Measurements from ENCODE around the gene CD34. TPM values are rescaled to one million over a fixed set of nuclear protein-coding genes. Genes with fewer than 3 reads are reported as not detected.

CD34 gene
- total RNA-seq (2014; rRNA removed; shearing (Covaris generic)), result 0.11 and 0.44 TPM in 2 replicates

GRCh38 chr1:207910591-207911354, at the start of gene CD34:
Gene CD34, minus strand, starts transcription at chr1:207911125. Its CDS starts 45 bp downstream, at chr1:207911080.
- Histone ChIP-seq H3K27ac (no peak within 1 kb of the TSS), H3K27me3 (replicated peaks) (no peaks in the 10 kb centered on the region), H3K36me3 (no peaks in the 10 kb centered on the region), H3K9me3 (replicated peaks) (no peaks in the 10 kb centered on the region), H3K4me3 (peak within 1 kb of the TSS; percentile 24), H3K4me1 (replicated peaks) (peaks cover 10% of the 10 kb centered on the region)
- DNase-seq (ENCODE audit: low read depth in 1 of 2, low spot score in 2 of 2), result no peak

- DNase-seq (ENCODE audit: low read depth in 1 of 2, low spot score in 2 of 2), result no peak
- Histone ChIP-seq H3K9me3 (replicated peaks) (no peaks in the 10 kb centered on the region), H3K4me3 (no peak overlapping the region), H3K27ac (no peak overlapping the region), H3K36me3 (no peaks in the 10 kb centered on the region), H3K27me3 (replicated peaks) (no peaks in the 10 kb centered on the region), H3K4me1 (replicated peaks) (peaks cover 27% of the 10 kb centered on the region)
Measured at GRCh38 chr1:207960346-207960745, 49.4 kb upstream of the CD34 start.

- Histone ChIP-seq H3K4me1 (replicated peaks) (peaks cover 23% of the 10 kb centered on the region), H3K36me3 (no peaks in the 10 kb centered on the region), H3K9me3 (replicated peaks) (no peaks in the 10 kb centered on the region), H3K27me3 (replicated peaks) (no peaks in the 10 kb centered on the region), H3K27ac (no peak overlapping the region), H3K4me3 (no peak overlapping the region)
- DNase-seq (ENCODE audit: low read depth in 1 of 2, low spot score in 2 of 2), result no peak
Measured at GRCh38 chr1:207959910-207960309, 49.0 kb upstream of the CD34 start.

- Histone ChIP-seq H3K4me3 (no peak overlapping the region), H3K36me3 (no peaks in the 10 kb centered on the region), H3K27me3 (replicated peaks) (no peaks in the 10 kb centered on the region), H3K27ac (no peak overlapping the region), H3K4me1 (replicated peaks) (peaks cover 17% of the 10 kb centered on the region), H3K9me3 (replicated peaks) (no peaks in the 10 kb centered on the region)
- DNase-seq (ENCODE audit: low read depth in 1 of 2, low spot score in 2 of 2), result no peak
Measured at GRCh38 chr1:207959141-207959825, 48.4 kb upstream of the CD34 start.

GRCh38 chr1:207958376-207959139, 47.6 kb upstream of the CD34 start:
- H3K27ac ChIP-seq, result no peak overlapping the region
- no peaks in the 10 kb centered on the region for H3K36me3 ChIP-seq
- H3K27me3 ChIP-seq (replicated peaks), result no peaks in the 10 kb centered on the region
- peaks cover 10% of the 10 kb centered on the region for H3K4me1 ChIP-seq (replicated peaks)
- no peak for DNase-seq (ENCODE audit: low read depth in 1 of 2, low spot score in 2 of 2)
- no peak overlapping the region for H3K4me3 ChIP-seq
- H3K9me3 ChIP-seq (replicated peaks), result no peaks in the 10 kb centered on the region

- H3K4me1 ChIP-seq (replicated peaks), result no peaks in the 10 kb centered on the region
- no peak overlapping the region for H3K27ac ChIP-seq
- H3K36me3 ChIP-seq, result no peaks in the 10 kb centered on the region
- H3K9me3 ChIP-seq (replicated peaks), result no peaks in the 10 kb centered on the region
- no peak for DNase-seq (ENCODE audit: low read depth in 1 of 2, low spot score in 2 of 2)
- H3K27me3 ChIP-seq (replicated peaks), result no peaks in the 10 kb centered on the region
- no peak overlapping the region for H3K4me3 ChIP-seq
Measured at GRCh38 chr1:207956986-207957385, 46.1 kb upstream of the CD34 start.

- no peaks in the 10 kb centered on the region for H3K36me3 ChIP-seq
- no peak for DNase-seq (ENCODE audit: low read depth in 1 of 2, low spot score in 2 of 2)
- H3K4me3 ChIP-seq, result no peak overlapping the region
- no peak overlapping the region for H3K27ac ChIP-seq
- peaks cover 12% of the 10 kb centered on the region for H3K4me1 ChIP-seq (replicated peaks)
- no peaks in the 10 kb centered on the region for H3K9me3 ChIP-seq (replicated peaks)
- no peaks in the 10 kb centered on the region for H3K27me3 ChIP-seq (replicated peaks)
Measured at GRCh38 chr1:207954104-207954503, 43.2 kb upstream of the CD34 start.

GRCh38 chr1:207952617-207953542, 42.0 kb upstream of the CD34 start:
- Histone ChIP-seq H3K36me3 (no peaks in the 10 kb centered on the region), H3K4me3 (no peak overlapping the region), H3K9me3 (replicated peaks) (no peaks in the 10 kb centered on the region), H3K27me3 (replicated peaks) (no peaks in the 10 kb centered on the region), H3K4me1 (replicated peaks) (peaks cover 24% of the 10 kb centered on the region), H3K27ac (no peak overlapping the region)
- no peak for DNase-seq (ENCODE audit: low read depth in 1 of 2, low spot score in 2 of 2)

- no peak overlapping the region for H3K4me3 ChIP-seq
- H3K36me3 ChIP-seq, result no peaks in the 10 kb centered on the region
- H3K9me3 ChIP-seq (replicated peaks), result no peaks in the 10 kb centered on the region
- no peak overlapping the region for H3K27ac ChIP-seq
- no peak for DNase-seq (ENCODE audit: low read depth in 1 of 2, low spot score in 2 of 2)
- H3K27me3 ChIP-seq (replicated peaks), result no peaks in the 10 kb centered on the region
- H3K4me1 ChIP-seq (replicated peaks), result peaks cover 37% of the 10 kb centered on the region
Measured at GRCh38 chr1:207951652-207952051, 40.7 kb upstream of the CD34 start.

GRCh38 chr1:207950750-207951149, 39.8 kb upstream of the CD34 start:
- Histone ChIP-seq H3K36me3 (no peaks in the 10 kb centered on the region), H3K27me3 (replicated peaks) (no peaks in the 10 kb centered on the region), H3K27ac (no peak overlapping the region), H3K9me3 (replicated peaks) (no peaks in the 10 kb centered on the region), H3K4me1 (replicated peaks) (peaks cover 37% of the 10 kb centered on the region), H3K4me3 (no peak overlapping the region)
- no peak for DNase-seq (ENCODE audit: low read depth in 1 of 2, low spot score in 2 of 2)

GRCh38 chr1:207949571-207950195, 38.8 kb upstream of the CD34 start:
- Histone ChIP-seq H3K36me3 (no peaks in the 10 kb centered on the region), H3K27me3 (replicated peaks) (no peaks in the 10 kb centered on the region), H3K27ac (peak overlapping the region; percentile 56), H3K9me3 (replicated peaks) (no peaks in the 10 kb centered on the region), H3K4me1 (replicated peaks) (peaks cover 45% of the 10 kb centered on the region), H3K4me3 (no peak overlapping the region)
- no peak for DNase-seq (ENCODE audit: low read depth in 1 of 2, low spot score in 2 of 2)

- peak in 1 of 2 experiments; percentile 56 for DNase-seq (ENCODE audit: low read depth in 1 of 2, low spot score in 2 of 2)
- Histone ChIP-seq H3K27me3 (replicated peaks) (no peaks in the 10 kb centered on the region), H3K36me3 (no peaks in the 10 kb centered on the region), H3K4me1 (replicated peaks) (peaks cover 52% of the 10 kb centered on the region), H3K4me3 (no peak overlapping the region), H3K9me3 (replicated peaks) (no peaks in the 10 kb centered on the region), H3K27ac (peak overlapping the region; percentile 56)
Measured at GRCh38 chr1:207948536-207949250, 37.8 kb upstream of the CD34 start.

All from SJSA1 (cell line).